Neural progenitor cell (in vitro differentiated cells): ENCODE data around the gene ZFYVE9. TPM values are rescaled to one million over a fixed set of nuclear protein-coding genes. Genes with fewer than 3 reads are reported as not detected.
A peak's percentile ranks its signal among the peaks of the same experiment; 100 is the strongest.

Experiments
- DNase-seq: peaks from one replicate; pipeline ENCODE4 v3.0.0-alpha.2; 2016; ENCODE audit warnings: low spot score
- H2AFZ ChIP-seq: fragments of 200-600 bp; sonication (generic); replicated peaks from 2 replicates; pipeline ENCODE4 v1.6.1; 2016; ENCODE audit warnings: antibody characterized with exemption
- H3F3A ChIP-seq: fragments of 200-600 bp; sonication (generic); 2 replicates; pipeline ENCODE4 v1.6.1; 2016; ENCODE audit warnings: antibody characterized with exemption, low read depth
- H3K27ac ChIP-seq: fragments of 200-600 bp; sonication (generic); 2 replicates; pipeline ENCODE4 v1.5.1; 2016; ENCODE audit warnings: mild to moderate bottlenecking
- H3K27me3 ChIP-seq: fragments of 200-600 bp; sonication (generic); 2 replicates; pipeline ENCODE4 v1.6.1; 2016; ENCODE audit warnings: mild to moderate bottlenecking, moderate library complexity
- H3K36me3 ChIP-seq: fragments of 200-600 bp; sonication (generic); 2 replicates; pipeline ENCODE4 v1.5.1; 2016
- H3K4me1 ChIP-seq: fragments of 200-600 bp; sonication (generic); 2 replicates; pipeline ENCODE4 v1.6.1; 2016; ENCODE audit warnings: mixed run types
- H3K4me2 ChIP-seq: fragments of 200-600 bp; sonication (generic); 2 replicates; pipeline ENCODE4 v1.6.1; 2016
- H3K4me3 ChIP-seq: fragments of 200-600 bp; sonication (generic); 2 replicates; pipeline ENCODE4 v1.5.1; 2016
- H3K79me2 ChIP-seq: fragments of 200-600 bp; sonication (generic); 2 replicates; pipeline ENCODE4 v1.6.1; 2016; ENCODE audit warnings: low read depth
- H3K9ac ChIP-seq: fragments of 200-600 bp; sonication (generic); 2 replicates; pipeline ENCODE4 v1.6.1; 2016
- H3K9me3 ChIP-seq: fragments of 200-600 bp; sonication (generic); 2 replicates; pipeline ENCODE4 v1.5.1; 2016; ENCODE audit warnings: low read depth
- H4K20me1 ChIP-seq: fragments of 200-600 bp; sonication (generic); 2 replicates; pipeline ENCODE4 v1.6.1; 2016; ENCODE audit warnings: low read depth
- H3K27ac Mint-ChIP-seq: 3 replicates; pipeline ENCODE4 v1.8.0; 2021; ENCODE audit warnings: mixed read lengths
- H3K27me3 Mint-ChIP-seq: 2 replicates; pipeline ENCODE4 v1.8.0; 2022; ENCODE audit warnings: low read depth, mild to moderate bottlenecking, inconsistent platforms, moderate library complexity, mixed read lengths; ENCODE audit not compliant: insufficient read depth
- H3K36me3 Mint-ChIP-seq: 3 replicates; pipeline ENCODE4 v1.8.0; 2021; ENCODE audit warnings: mixed read lengths
- H3K4me1 Mint-ChIP-seq: 3 replicates; pipeline ENCODE4 v1.8.0; 2021; ENCODE audit warnings: mixed read lengths
- H3K4me3 Mint-ChIP-seq: 3 replicates; pipeline ENCODE4 v1.8.0; 2021; ENCODE audit warnings: mild to moderate bottlenecking, moderate library complexity, mixed read lengths
- H3K9me3 Mint-ChIP-seq: 3 replicates; pipeline ENCODE4 v1.8.0; 2020; ENCODE audit warnings: mixed read lengths
- EZH2 ChIP-seq: fragments of 200-600 bp; sonication (generic); IDR thresholded peaks from 2 replicates; pipeline ENCODE4 v1.6.1; 2017; ENCODE audit warnings: antibody characterized with exemption, mild to moderate bottlenecking, moderate library complexity
- EZH2phosphoT487 ChIP-seq: fragments of 200-600 bp; sonication (generic); IDR thresholded peaks from 2 replicates; pipeline ENCODE4 v1.6.1; 2017; ENCODE audit warnings: antibody characterized with exemption
- total RNA-seq: library from RNA; depleted of rRNA; stranded (reverse); fragments of >200 nt; gene quantifications from 2 replicates; pipeline ENCODE4 v1.2.3, GENCODE V29; 2015; ENCODE audit warnings: low replicate concordance
- TF ChIP-seq, protein P1 (sequence below): fragments of 200-600 bp; sonication (generic); IDR thresholded peaks from 2 replicates; pipeline ENCODE4 v1.5.1; 2017; ENCODE audit warnings: antibody characterized with exemption, mild to moderate bottlenecking

The ZFYVE9 gene
- total RNA-seq, 1 donor from 2014 or later = 42.7 TPM

DNA sequence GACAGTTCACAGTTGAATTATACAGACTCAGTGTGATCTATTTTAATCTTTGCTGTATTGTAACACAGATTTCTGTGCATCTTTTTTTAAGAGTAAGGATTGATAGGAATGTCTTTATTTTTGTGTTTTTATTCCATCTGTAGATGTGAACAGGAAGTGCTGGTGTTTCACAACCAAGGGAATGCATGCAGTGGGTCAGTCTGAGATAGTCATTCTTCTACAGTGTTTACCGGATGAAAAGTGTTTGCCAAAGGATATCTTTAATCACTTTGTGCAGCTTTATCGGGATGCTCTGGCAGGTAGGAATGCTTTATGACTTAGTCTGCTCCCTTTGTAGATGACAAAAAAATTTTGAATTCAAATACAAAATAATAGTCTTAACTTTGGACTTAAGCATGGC is 139.6 kb downstream of the ZFYVE9 start:
- H3K4me1 Mint-ChIP-seq = peaks cover 2% of the 10 kb centered on the region
- Histone ChIP-seq H3K9ac (no peak overlapping the region), H3K4me1 (peaks cover 7% of the 10 kb centered on the region), H3K27me3 (no peaks in the 10 kb centered on the region), H3K36me3 (peaks cover 3% of the 10 kb centered on the region), H3K27ac (no peak overlapping the region), H3K79me2 (no peaks in the 10 kb centered on the region), H2AFZ (no peak overlapping the region), H3F3A (peaks cover 3% of the 10 kb centered on the region), H3K9me3 (no peaks in the 10 kb centered on the region), H4K20me1 (no peaks in the 10 kb centered on the region), H3K4me2 (no peak overlapping the region), H3K4me3 (no peak overlapping the region)
- H3K27ac Mint-ChIP-seq = no peak overlapping the region
- peaks cover 7% of the 10 kb centered on the region for H3K36me3 Mint-ChIP-seq
- H3K4me3 Mint-ChIP-seq = no peak overlapping the region
- no peaks in the 10 kb centered on the region for H3K27me3 Mint-ChIP-seq
- no peaks in the 10 kb centered on the region for H3K9me3 Mint-ChIP-seq
- DNase-seq = no peak
- TF ChIP-seq EZH2 = no peak
- no peak for TF ChIP-seq EZH2phosphoT487
- TF ChIP-seq, protein P1, sequence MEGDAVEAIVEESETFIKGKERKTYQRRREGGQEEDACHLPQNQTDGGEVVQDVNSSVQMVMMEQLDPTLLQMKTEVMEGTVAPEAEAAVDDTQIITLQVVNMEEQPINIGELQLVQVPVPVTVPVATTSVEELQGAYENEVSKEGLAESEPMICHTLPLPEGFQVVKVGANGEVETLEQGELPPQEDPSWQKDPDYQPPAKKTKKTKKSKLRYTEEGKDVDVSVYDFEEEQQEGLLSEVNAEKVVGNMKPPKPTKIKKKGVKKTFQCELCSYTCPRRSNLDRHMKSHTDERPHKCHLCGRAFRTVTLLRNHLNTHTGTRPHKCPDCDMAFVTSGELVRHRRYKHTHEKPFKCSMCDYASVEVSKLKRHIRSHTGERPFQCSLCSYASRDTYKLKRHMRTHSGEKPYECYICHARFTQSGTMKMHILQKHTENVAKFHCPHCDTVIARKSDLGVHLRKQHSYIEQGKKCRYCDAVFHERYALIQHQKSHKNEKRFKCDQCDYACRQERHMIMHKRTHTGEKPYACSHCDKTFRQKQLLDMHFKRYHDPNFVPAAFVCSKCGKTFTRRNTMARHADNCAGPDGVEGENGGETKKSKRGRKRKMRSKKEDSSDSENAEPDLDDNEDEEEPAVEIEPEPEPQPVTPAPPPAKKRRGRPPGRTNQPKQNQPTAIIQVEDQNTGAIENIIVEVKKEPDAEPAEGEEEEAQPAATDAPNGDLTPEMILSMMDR = no peak

DNA sequence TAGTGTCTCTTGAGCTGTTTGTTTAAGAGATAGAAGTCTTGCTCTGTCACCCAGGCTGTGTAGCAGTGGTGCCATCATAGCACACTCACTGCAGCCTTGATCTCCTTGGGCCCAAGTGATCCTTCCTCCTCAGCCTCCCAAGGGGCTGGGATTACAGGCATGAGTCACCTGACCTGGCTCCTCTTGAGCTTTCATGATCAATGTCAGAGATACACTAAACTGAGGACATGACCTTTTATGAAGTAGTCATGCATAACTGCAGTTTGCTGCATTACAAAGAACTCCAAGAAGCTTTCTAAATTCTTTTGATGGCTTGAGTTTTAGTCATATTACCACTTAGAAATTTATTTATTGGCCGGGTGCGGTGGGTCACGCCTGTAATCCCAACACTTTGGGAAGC is 146.4 kb downstream of the ZFYVE9 start:
- Histone ChIP-seq H3K4me1 (no peaks in the 10 kb centered on the region), H3K4me3 (no peak overlapping the region), H2AFZ (no peak overlapping the region), H3K36me3 (no peaks in the 10 kb centered on the region), H4K20me1 (no peaks in the 10 kb centered on the region), H3K79me2 (no peaks in the 10 kb centered on the region), H3K4me2 (no peak overlapping the region), H3K9me3 (no peaks in the 10 kb centered on the region), H3K9ac (no peak overlapping the region), H3K27me3 (no peaks in the 10 kb centered on the region), H3K27ac (no peak overlapping the region), H3F3A (no peaks in the 10 kb centered on the region)
- Mint-ChIP-seq H3K4me1 (no peaks in the 10 kb centered on the region), H3K4me3 (no peak overlapping the region), H3K36me3 (peaks cover 3% of the 10 kb centered on the region), H3K27ac (no peak overlapping the region), H3K27me3 (no peaks in the 10 kb centered on the region), H3K9me3 (no peaks in the 10 kb centered on the region)
- TF ChIP-seq EZH2 (no peak), EZH2phosphoT487 (no peak)
- TF ChIP-seq, protein P1 = no peak
- no peak for DNase-seq

DNA sequence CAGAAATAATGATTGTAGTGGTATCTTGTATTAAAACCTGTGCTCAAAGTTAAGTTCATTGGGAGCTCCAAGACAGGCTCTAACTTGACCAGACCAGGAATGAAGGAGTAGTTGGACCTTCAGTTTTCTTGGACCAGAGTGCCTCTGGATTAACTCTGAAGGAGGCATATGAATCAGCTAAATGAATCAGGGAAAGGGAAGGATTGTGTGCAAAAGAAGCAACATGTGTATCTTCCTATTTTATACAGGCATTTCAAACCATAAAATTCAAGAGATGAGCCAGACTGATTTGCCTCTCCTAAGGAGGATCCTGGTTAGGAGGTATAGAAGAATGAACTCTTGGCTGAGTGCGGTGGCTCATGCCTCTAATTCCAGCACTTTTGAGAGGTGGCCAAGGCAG is 152.7 kb downstream of the ZFYVE9 start:
- Histone ChIP-seq H3F3A (no peaks in the 10 kb centered on the region), H3K27me3 (no peaks in the 10 kb centered on the region), H3K9ac (no peak overlapping the region), H4K20me1 (no peaks in the 10 kb centered on the region), H3K9me3 (no peaks in the 10 kb centered on the region), H2AFZ (no peak overlapping the region), H3K27ac (no peak overlapping the region), H3K4me1 (no peaks in the 10 kb centered on the region), H3K79me2 (no peaks in the 10 kb centered on the region), H3K4me3 (no peak overlapping the region), H3K36me3 (no peaks in the 10 kb centered on the region), H3K4me2 (no peak overlapping the region)
- Mint-ChIP-seq H3K4me1 (no peaks in the 10 kb centered on the region), H3K36me3 (peaks cover 8% of the 10 kb centered on the region), H3K9me3 (no peaks in the 10 kb centered on the region), H3K27ac (no peak overlapping the region), H3K4me3 (no peak overlapping the region), H3K27me3 (peaks cover 2% of the 10 kb centered on the region)
- TF ChIP-seq EZH2 (no peak), EZH2phosphoT487 (no peak)
- TF ChIP-seq, protein P1 = no peak
- DNase-seq = no peak

DNA sequence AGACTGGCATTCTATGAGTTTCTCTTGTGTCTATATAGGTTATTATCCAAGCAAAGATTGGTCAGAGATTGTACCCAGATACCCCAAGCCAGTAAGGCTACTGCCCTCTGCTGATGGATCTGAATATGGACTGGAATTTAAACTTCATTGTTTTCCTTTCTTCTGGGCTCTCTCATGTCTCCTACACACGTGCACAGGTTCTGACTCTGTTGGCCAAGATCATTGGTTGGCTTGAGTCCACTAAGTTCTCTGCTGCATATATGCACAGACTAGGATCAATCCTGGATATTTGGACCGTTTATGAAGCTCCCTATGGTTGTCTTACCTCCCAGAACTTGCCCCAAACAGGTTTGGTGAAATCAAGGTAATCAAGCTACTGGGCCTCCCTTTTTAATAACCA is 154.5 kb downstream of the ZFYVE9 start:
- Mint-ChIP-seq H3K4me1 (no peaks in the 10 kb centered on the region), H3K4me3 (no peak overlapping the region), H3K36me3 (peaks cover 10% of the 10 kb centered on the region), H3K9me3 (no peaks in the 10 kb centered on the region), H3K27ac (no peak overlapping the region), H3K27me3 (peaks cover 2% of the 10 kb centered on the region)
- Histone ChIP-seq H3F3A (no peaks in the 10 kb centered on the region), H3K36me3 (no peaks in the 10 kb centered on the region), H3K9ac (no peak overlapping the region), H4K20me1 (no peaks in the 10 kb centered on the region), H3K4me3 (no peak overlapping the region), H3K4me2 (no peak overlapping the region), H3K27ac (no peak overlapping the region), H3K27me3 (no peaks in the 10 kb centered on the region), H3K9me3 (no peaks in the 10 kb centered on the region), H3K4me1 (no peaks in the 10 kb centered on the region), H2AFZ (no peak overlapping the region), H3K79me2 (no peaks in the 10 kb centered on the region)
- DNase-seq = peak; percentile 56
- TF ChIP-seq EZH2phosphoT487 = no peak
- no peak for TF ChIP-seq EZH2
- TF ChIP-seq, protein P1 = peak; percentile 75
